Measurements from ENCODE around the gene RBM3.
"Not testable (repeated sequence)": the region's sequence is repeated elsewhere in the genome, so short reads cannot be mapped to it uniquely, and the experiment has no call there.

Gene RBM3

DNA sequence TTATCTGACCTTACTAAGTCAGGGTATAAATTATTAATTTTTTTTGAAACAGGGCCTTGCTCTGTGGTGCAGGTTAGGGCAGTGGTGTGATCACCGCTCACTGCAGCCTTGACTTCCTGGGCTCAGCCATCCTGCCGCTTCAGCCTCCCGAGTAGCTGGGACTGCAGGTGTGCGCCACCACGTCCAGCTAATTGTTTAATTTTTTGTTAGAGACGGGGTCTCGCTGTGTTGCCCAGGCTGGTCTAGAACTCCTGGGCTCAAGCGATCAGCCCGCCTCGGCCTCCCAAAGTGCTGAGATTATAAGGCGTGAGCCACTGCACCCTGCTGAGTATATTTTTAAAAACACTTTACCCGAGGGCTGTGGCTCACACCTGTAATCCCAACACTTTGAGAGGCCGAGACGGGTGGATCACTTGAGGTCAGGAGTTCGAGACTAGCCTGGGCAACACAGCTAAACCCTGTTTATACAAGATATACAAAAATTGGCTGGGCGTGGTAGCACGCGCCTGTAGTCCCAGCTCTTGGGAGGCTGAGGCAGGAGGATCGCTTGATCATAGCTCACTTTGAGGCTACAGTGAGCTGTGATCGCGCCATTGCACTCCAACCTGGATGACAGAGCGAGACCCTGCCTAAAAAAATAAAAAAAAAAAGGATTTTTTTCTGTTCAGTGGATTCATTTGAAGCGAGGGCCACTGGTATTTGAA is 35.5 kb upstream of the RBM3 start:
- DNase-seq (ENCODE audit: low spot score): no peak
- TF ChIP-seq, protein P1, sequence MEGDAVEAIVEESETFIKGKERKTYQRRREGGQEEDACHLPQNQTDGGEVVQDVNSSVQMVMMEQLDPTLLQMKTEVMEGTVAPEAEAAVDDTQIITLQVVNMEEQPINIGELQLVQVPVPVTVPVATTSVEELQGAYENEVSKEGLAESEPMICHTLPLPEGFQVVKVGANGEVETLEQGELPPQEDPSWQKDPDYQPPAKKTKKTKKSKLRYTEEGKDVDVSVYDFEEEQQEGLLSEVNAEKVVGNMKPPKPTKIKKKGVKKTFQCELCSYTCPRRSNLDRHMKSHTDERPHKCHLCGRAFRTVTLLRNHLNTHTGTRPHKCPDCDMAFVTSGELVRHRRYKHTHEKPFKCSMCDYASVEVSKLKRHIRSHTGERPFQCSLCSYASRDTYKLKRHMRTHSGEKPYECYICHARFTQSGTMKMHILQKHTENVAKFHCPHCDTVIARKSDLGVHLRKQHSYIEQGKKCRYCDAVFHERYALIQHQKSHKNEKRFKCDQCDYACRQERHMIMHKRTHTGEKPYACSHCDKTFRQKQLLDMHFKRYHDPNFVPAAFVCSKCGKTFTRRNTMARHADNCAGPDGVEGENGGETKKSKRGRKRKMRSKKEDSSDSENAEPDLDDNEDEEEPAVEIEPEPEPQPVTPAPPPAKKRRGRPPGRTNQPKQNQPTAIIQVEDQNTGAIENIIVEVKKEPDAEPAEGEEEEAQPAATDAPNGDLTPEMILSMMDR (IDR thresholded peaks at IDR 0.05; ENCODE audit: extremely low read depth, insufficient read depth, missing control alignments): no peak
- in situ Hi-C loops (cut with MboI; ENCODE audit: low pct_unique_long_range_greater_than_20kb, low sequenced_read_pairs, unreplicated experiment): no loop called here

DNA sequence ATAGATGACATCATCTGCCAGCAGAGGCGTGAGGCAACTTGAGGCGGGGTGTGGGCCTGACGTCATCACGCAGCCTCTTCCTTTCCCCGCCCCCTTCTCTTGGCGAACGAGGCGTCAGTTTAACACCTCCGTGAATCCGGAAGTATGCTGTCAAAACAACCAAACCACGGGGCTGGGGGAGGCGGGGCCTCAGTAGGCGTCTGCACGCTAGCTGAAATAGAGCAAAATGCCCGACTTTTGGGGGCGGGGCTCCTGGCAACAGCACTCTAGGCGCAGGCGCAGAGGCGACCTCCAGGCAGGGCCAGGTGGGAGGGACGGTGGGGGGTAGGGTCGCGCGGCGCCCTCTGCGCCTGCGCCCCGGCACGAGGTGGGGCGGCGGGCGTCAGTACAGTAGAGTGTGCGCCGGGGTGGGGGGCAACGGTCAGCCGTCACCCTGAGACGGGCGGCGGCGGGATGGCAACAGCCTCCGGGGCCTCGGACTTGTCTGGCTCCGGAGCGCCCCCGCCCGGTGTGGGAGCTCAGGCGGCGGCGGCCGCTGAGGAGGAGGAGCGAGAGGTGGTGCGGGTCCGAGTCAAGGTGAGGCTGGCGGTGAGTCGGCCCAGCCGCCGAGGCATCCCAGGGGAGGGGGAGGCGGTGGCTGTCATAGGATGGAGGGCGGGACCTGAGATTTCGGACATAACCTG is 34.8 kb upstream of the RBM3 start, which contains the start of gene TBC1D25:
Gene TBC1D25, plus strand, starts transcription at position 370 of the 683 bp plus-strand sequence. Its CDS starts 84 bp downstream, at position 454.
- TF ChIP-seq, protein P1 (IDR thresholded peaks at IDR 0.05; ENCODE audit: extremely low read depth, insufficient read depth, missing control alignments): peak; percentile 46
- DNase-seq (ENCODE audit: low spot score): peak; percentile 88
- in situ Hi-C loops (cut with MboI; ENCODE audit: low pct_unique_long_range_greater_than_20kb, low sequenced_read_pairs, unreplicated experiment): no loop called here

DNA sequence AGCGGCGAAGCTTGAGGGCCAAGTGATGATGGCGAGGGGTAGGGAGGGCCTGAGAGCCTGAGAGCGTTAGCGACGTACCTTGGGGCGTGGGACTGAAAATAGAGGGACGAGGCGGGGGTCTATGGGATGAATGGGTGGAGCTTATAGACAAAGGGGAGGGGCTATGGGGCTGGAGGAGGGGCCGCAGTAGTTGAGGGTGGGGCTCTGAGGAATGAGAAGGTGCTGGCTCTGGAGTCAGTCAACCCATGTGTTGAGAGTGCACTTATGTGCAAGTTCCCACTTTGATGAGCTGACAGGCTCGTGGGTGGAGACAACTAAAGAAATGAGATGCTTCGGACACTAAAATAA is 34.3 kb upstream of the RBM3 start:
- in situ Hi-C loops (cut with MboI; ENCODE audit: low pct_unique_long_range_greater_than_20kb, low sequenced_read_pairs, unreplicated experiment): no loop called here
- TF ChIP-seq, protein P1 (IDR thresholded peaks at IDR 0.05; ENCODE audit: extremely low read depth, insufficient read depth, missing control alignments): no peak
- DNase-seq (ENCODE audit: low spot score): peak; percentile 61

DNA sequence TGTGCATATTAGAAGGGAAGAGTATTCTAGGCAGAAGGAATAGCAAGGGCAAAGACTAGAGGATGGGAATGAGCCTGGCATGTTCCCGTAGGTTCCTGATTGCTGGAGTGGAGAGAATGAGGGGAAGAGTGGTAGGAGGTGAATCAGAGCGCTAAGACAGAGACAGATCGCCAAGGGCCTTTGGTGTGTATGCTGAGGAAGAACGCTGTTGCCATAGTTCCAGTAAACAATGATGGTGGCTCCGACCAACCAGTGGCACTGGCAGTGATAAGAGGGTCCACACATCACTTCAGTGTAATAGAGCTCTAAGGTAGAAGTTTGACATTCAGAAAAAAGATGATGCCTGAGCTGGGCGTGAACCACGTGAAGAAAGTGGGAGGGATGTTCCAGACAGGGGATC is 33.8 kb upstream of the RBM3 start:
- TF ChIP-seq, protein P1 (IDR thresholded peaks at IDR 0.05; ENCODE audit: extremely low read depth, insufficient read depth, missing control alignments): no peak
- in situ Hi-C loops (cut with MboI; ENCODE audit: low pct_unique_long_range_greater_than_20kb, low sequenced_read_pairs, unreplicated experiment): no loop called here
- DNase-seq (ENCODE audit: low spot score): no peak

DNA sequence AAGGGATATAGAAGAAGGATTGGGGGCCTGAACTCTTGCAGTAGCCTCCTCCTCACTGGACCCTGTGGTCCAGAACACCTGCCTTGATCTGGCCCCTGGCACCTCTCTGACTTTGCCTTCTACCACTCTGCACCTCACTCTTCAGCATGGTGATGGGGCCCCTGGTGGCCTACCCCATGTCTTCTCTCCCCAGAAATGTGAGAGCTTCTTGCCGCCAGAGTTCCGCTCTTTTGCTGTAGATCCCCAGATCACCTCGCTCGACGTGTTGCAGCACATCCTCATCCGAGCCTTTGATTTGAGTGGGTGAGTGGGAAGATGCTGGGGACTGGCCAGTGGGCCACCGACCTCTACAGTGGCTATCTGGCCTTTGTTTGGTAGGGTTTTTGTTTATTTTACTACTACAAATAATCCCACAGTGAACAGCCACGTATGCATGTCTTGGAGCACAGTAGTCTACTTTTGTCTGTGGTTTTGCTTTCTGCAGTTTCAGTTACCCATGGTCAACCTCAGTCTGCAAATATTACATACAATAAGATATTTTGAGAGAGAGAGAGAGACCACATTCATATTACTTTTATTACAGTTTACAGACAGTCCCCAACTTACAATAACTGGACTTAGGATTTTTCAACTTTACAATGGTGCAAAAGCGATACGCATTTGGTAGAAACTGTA is 33.0 kb upstream of the RBM3 start:
- TF ChIP-seq, protein P1 (IDR thresholded peaks at IDR 0.05; ENCODE audit: extremely low read depth, insufficient read depth, missing control alignments): no peak
- DNase-seq (ENCODE audit: low spot score): no peak
- in situ Hi-C loops (cut with MboI; ENCODE audit: low pct_unique_long_range_greater_than_20kb, low sequenced_read_pairs, unreplicated experiment): no loop called here

DNA sequence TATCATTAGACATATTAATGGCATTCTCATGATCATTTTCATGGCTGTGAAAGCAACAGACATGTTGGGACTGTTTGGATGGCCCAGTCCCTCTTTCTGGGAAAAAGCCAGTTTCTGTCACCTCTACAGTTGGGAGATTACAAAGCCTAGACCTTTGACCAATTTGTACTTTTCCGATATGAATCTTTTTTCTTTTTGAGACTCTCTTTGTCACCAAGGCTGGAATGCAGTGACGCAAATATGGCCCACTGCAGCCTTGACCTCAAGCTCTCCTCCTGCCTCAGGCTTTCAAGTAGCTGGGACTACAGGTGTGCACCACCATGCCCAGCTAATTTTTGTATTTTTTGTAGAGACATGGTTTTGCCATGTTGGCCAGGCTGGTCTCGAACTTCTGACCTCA is 25.4 kb upstream of the RBM3 start:
- TF ChIP-seq, protein P1 (IDR thresholded peaks at IDR 0.05; ENCODE audit: extremely low read depth, insufficient read depth, missing control alignments): no peak
- DNase-seq (ENCODE audit: low spot score): no peak
- in situ Hi-C loops (cut with MboI; ENCODE audit: low pct_unique_long_range_greater_than_20kb, low sequenced_read_pairs, unreplicated experiment): no loop called here

DNA sequence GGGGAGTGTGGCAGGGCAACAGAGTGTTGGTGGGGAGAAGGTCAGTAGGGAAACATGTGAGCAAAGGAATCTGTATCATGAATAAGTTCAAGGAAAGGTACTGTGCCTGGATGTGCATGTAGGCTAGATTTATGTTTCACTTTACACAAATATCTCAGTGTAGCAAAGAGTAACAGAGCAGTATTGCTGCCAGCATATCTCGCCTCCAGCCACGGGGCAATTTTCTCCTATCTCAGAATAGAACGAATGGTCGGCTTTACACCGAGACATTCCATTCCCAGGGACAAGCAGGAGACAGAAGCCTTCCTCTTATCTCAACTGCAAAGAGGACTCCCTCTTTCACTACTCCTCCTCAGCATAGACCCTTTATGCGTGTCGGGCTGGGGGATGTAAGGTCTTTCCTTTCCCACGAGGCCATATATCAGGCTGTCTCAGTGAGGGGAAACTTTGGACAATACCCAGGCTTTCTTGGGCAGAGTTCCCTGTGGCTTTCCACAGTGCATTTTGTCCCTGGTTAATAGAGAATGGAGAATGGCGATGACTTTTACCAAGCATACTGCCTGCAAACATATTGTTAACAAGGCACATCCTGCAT is 18.5 kb upstream of the RBM3 start:
- in situ Hi-C loops (cut with MboI; ENCODE audit: low pct_unique_long_range_greater_than_20kb, low sequenced_read_pairs, unreplicated experiment); DNase-seq (ENCODE audit: low spot score): not testable (repeated sequence)

Measured in GM13977 (cell line).